Measurements from ENCODE around the gene ATL3.

DNA sequence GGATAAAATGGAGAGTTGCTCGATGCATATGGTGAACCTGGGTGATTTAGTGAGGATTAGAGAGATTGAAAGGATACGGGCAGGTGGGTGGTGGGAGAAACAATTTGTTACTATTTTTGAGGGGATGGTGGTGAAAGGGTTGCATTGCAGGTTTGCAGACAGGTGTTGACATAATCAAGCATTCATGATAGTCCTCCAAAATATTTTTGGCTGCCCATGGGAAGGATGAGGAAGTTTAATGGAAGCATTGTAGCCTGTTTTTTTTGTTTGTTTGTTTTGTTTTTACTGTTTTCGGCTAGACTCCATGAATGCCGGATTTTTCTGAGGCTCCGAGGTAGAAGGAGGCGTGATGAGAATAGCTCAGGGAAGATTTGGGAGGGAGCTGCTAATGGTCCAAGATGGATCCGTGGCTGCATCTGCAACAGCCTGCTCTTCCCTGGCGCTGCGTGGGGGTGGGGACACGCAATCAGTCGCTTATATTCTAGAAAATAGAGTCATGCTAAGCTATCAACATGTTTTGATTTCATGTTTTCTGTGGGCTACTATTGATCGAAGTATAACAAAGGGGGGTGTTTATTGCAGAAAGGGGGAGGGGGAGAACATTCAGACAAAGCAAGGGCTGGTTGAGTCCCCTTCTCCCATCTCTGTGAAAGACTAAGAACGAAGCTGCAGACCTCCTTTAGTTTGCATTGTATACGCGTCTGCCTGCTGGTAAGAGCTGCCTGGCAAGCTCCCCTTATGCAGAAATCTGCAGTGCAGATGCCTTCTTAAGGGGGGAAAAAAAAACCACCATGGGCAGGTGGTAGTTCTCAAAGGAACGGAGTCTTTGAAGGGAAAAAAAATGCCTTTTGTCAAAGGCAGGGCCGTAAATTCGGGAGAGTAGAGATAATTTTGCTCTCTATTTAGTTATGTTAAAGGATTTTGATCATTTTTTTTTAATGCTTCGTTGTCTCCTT is 11.2 kb upstream of the ATL3 start:
- TF ChIP-seq, protein P1, sequence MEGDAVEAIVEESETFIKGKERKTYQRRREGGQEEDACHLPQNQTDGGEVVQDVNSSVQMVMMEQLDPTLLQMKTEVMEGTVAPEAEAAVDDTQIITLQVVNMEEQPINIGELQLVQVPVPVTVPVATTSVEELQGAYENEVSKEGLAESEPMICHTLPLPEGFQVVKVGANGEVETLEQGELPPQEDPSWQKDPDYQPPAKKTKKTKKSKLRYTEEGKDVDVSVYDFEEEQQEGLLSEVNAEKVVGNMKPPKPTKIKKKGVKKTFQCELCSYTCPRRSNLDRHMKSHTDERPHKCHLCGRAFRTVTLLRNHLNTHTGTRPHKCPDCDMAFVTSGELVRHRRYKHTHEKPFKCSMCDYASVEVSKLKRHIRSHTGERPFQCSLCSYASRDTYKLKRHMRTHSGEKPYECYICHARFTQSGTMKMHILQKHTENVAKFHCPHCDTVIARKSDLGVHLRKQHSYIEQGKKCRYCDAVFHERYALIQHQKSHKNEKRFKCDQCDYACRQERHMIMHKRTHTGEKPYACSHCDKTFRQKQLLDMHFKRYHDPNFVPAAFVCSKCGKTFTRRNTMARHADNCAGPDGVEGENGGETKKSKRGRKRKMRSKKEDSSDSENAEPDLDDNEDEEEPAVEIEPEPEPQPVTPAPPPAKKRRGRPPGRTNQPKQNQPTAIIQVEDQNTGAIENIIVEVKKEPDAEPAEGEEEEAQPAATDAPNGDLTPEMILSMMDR (conservative IDR thresholded peaks at IDR 0.05; ENCODE audit: low read length), result peak; percentile 56
- no peak for TF ChIP-seq EZH2phosphoT487 (IDR thresholded peaks at IDR 0.05; ENCODE audit: borderline replicate concordance)
